ENCODE data around the gene PTH1R.
"Not testable (repeated sequence)": the region's sequence is repeated elsewhere in the genome, so short reads cannot be mapped to it uniquely, and the experiment has no call there.

The PTH1R gene

GRCh38 chr3:46910166-46910760, 32.7 kb downstream of the PTH1R start:
- H3K27ac ChIP-seq (ENCODE audit: low read length) = no peak overlapping the region
- no CpG with 5 or more reads among the region's 6 CpGs for WGBS (ENCODE audit: insufficient coverage, insufficient read length)
- no peaks in the 10 kb centered on the region for H3K27me3 ChIP-seq (ENCODE audit: control insufficient read depth, insufficient read depth, low read length)
- H3K4me1 ChIP-seq (ENCODE audit: control insufficient read depth, insufficient read depth, low read length) = peaks cover 2% of the 10 kb centered on the region; the same call in 1 of the 2 replicates
- no peaks in the 10 kb centered on the region for H3K9me3 ChIP-seq (ENCODE audit: control insufficient read depth, insufficient read depth, low read length)
- no peak overlapping the region for H3K4me3 ChIP-seq (ENCODE audit: low read length)
- no peaks in the 10 kb centered on the region for H3K36me3 ChIP-seq (ENCODE audit: control insufficient read depth, insufficient read depth, low read length)
- DNase-seq (ENCODE audit: low read depth, low spot score) = no peak

GRCh38 chr3:46910914-46911313, 33.4 kb downstream of the PTH1R start:
- WGBS (ENCODE audit: insufficient coverage, insufficient read length) = no CpG with 5 or more reads among the region's 10 CpGs
- H3K4me3 ChIP-seq (ENCODE audit: low read length) = not testable (repeated sequence)

GRCh38 chr3:46912986-46913385, 35.5 kb downstream of the PTH1R start:
- DNase-seq (ENCODE audit: low read depth, low spot score) = no peak
- WGBS (ENCODE audit: insufficient coverage, insufficient read length) = no CpG with 5 or more reads among the region's 3 CpGs
- H3K27ac ChIP-seq (ENCODE audit: low read length) = no peak overlapping the region
- no peak overlapping the region for H3K4me3 ChIP-seq (ENCODE audit: low read length)
- peaks cover 2% of the 10 kb centered on the region; the same call in 1 of the 2 replicates for H3K4me1 ChIP-seq (ENCODE audit: control insufficient read depth, insufficient read depth, low read length)
- no peaks in the 10 kb centered on the region for H3K36me3 ChIP-seq (ENCODE audit: control insufficient read depth, insufficient read depth, low read length)
- no peaks in the 10 kb centered on the region for H3K27me3 ChIP-seq (ENCODE audit: control insufficient read depth, insufficient read depth, low read length)
- no peaks in the 10 kb centered on the region for H3K9me3 ChIP-seq (ENCODE audit: control insufficient read depth, insufficient read depth, low read length)

More at GRCh38 chr3:46910914-46911313, 33.4 kb downstream of the PTH1R start:
- H3K36me3 ChIP-seq (ENCODE audit: control insufficient read depth, insufficient read depth, low read length); H3K9me3 ChIP-seq (ENCODE audit: control insufficient read depth, insufficient read depth, low read length); H3K27ac ChIP-seq (ENCODE audit: low read length); H3K27me3 ChIP-seq (ENCODE audit: control insufficient read depth, insufficient read depth, low read length); DNase-seq (ENCODE audit: low read depth, low spot score); H3K4me1 ChIP-seq (ENCODE audit: control insufficient read depth, insufficient read depth, low read length): not testable (repeated sequence)

GRCh38 chr3:46913644-46914043, 36.1 kb downstream of the PTH1R start:
- Histone ChIP-seq H3K4me1 (ENCODE audit: control insufficient read depth, insufficient read depth, low read length) (peaks cover 2% of the 10 kb centered on the region; the same call in 1 of the 2 replicates), H3K9me3 (ENCODE audit: control insufficient read depth, insufficient read depth, low read length) (no peaks in the 10 kb centered on the region), H3K27me3 (ENCODE audit: control insufficient read depth, insufficient read depth, low read length) (no peaks in the 10 kb centered on the region), H3K27ac (ENCODE audit: low read length) (no peak overlapping the region), H3K36me3 (ENCODE audit: control insufficient read depth, insufficient read depth, low read length) (peaks cover 2% of the 10 kb centered on the region; the same call in 1 of the 2 replicates), H3K4me3 (ENCODE audit: low read length) (no peak overlapping the region)
- no peak for DNase-seq (ENCODE audit: low read depth, low spot score)
- no CpG with 5 or more reads among the region's 8 CpGs for WGBS (ENCODE audit: insufficient coverage, insufficient read length)

GRCh38 chr3:46914849-46915248, 37.3 kb downstream of the PTH1R start:
- no peak overlapping the region for H3K4me3 ChIP-seq (ENCODE audit: low read length)
- no peaks in the 10 kb centered on the region for H3K27me3 ChIP-seq (ENCODE audit: control insufficient read depth, insufficient read depth, low read length)
- H3K4me1 ChIP-seq (ENCODE audit: control insufficient read depth, insufficient read depth, low read length) = no peaks in the 10 kb centered on the region
- no peak for DNase-seq (ENCODE audit: low read depth, low spot score)
- H3K9me3 ChIP-seq (ENCODE audit: control insufficient read depth, insufficient read depth, low read length) = no peaks in the 10 kb centered on the region
- H3K36me3 ChIP-seq (ENCODE audit: control insufficient read depth, insufficient read depth, low read length) = peaks cover 3% of the 10 kb centered on the region; the same call in 1 of the 2 replicates
- H3K27ac ChIP-seq (ENCODE audit: low read length) = no peak overlapping the region
- no CpG with 5 or more reads among the region's 7 CpGs for WGBS (ENCODE audit: insufficient coverage, insufficient read length)

- Histone ChIP-seq H3K36me3 (ENCODE audit: control insufficient read depth, insufficient read depth, low read length) (peaks cover 5% of the 10 kb centered on the region), H3K27ac (ENCODE audit: low read length) (no peak overlapping the region), H3K9me3 (ENCODE audit: control insufficient read depth, insufficient read depth, low read length) (no peaks in the 10 kb centered on the region), H3K27me3 (ENCODE audit: control insufficient read depth, insufficient read depth, low read length) (no peaks in the 10 kb centered on the region), H3K4me3 (ENCODE audit: low read length) (no peak overlapping the region), H3K4me1 (ENCODE audit: control insufficient read depth, insufficient read depth, low read length) (no peaks in the 10 kb centered on the region)
- WGBS (ENCODE audit: insufficient coverage, insufficient read length) = no CpG with 5 or more reads among the region's 8 CpGs
- DNase-seq (ENCODE audit: low read depth, low spot score) = no peak
These were observed 37.8 kb downstream of the PTH1R start for GRCh38 chr3:46915297-46915822.

- Histone ChIP-seq H3K27ac (ENCODE audit: low read length) (no peak overlapping the region), H3K9me3 (ENCODE audit: control insufficient read depth, insufficient read depth, low read length) (no peaks in the 10 kb centered on the region), H3K27me3 (ENCODE audit: control insufficient read depth, insufficient read depth, low read length) (no peaks in the 10 kb centered on the region), H3K4me3 (ENCODE audit: low read length) (no peak overlapping the region), H3K36me3 (ENCODE audit: control insufficient read depth, insufficient read depth, low read length) (peaks cover 13% of the 10 kb centered on the region), H3K4me1 (ENCODE audit: control insufficient read depth, insufficient read depth, low read length) (no peaks in the 10 kb centered on the region)
- DNase-seq (ENCODE audit: low read depth, low spot score) = no peak
- no CpG with 5 or more reads among the region's 1 CpG for WGBS (ENCODE audit: insufficient coverage, insufficient read length)
These were observed 38.8 kb downstream of the PTH1R start for GRCh38 chr3:46916278-46916677.

GRCh38 chr3:46916799-46917198, 39.3 kb downstream of the PTH1R start:
- Histone ChIP-seq H3K27me3 (ENCODE audit: control insufficient read depth, insufficient read depth, low read length) (no peaks in the 10 kb centered on the region), H3K36me3 (ENCODE audit: control insufficient read depth, insufficient read depth, low read length) (peaks cover 16% of the 10 kb centered on the region), H3K4me1 (ENCODE audit: control insufficient read depth, insufficient read depth, low read length) (no peaks in the 10 kb centered on the region), H3K4me3 (ENCODE audit: low read length) (no peak overlapping the region), H3K27ac (ENCODE audit: low read length) (no peak overlapping the region), H3K9me3 (ENCODE audit: control insufficient read depth, insufficient read depth, low read length) (no peaks in the 10 kb centered on the region)
- no CpG with 5 or more reads among the region's 3 CpGs for WGBS (ENCODE audit: insufficient coverage, insufficient read length)
- DNase-seq (ENCODE audit: low read depth, low spot score) = no peak

GRCh38 chr3:46917257-46917656, 39.7 kb downstream of the PTH1R start:
- no peak overlapping the region for H3K27ac ChIP-seq (ENCODE audit: low read length)
- H3K27me3 ChIP-seq (ENCODE audit: control insufficient read depth, insufficient read depth, low read length) = no peaks in the 10 kb centered on the region
- no CpG with 5 or more reads among the region's 3 CpGs for WGBS (ENCODE audit: insufficient coverage, insufficient read length)
- H3K4me3 ChIP-seq (ENCODE audit: low read length) = no peak overlapping the region
- no peaks in the 10 kb centered on the region for H3K4me1 ChIP-seq (ENCODE audit: control insufficient read depth, insufficient read depth, low read length)
- no peaks in the 10 kb centered on the region for H3K9me3 ChIP-seq (ENCODE audit: control insufficient read depth, insufficient read depth, low read length)
- H3K36me3 ChIP-seq (ENCODE audit: control insufficient read depth, insufficient read depth, low read length) = peaks cover 21% of the 10 kb centered on the region
- no peak for DNase-seq (ENCODE audit: low read depth, low spot score)

- Histone ChIP-seq H3K9me3 (ENCODE audit: control insufficient read depth, insufficient read depth, low read length) (no peaks in the 10 kb centered on the region), H3K27me3 (ENCODE audit: control insufficient read depth, insufficient read depth, low read length) (no peaks in the 10 kb centered on the region), H3K4me1 (ENCODE audit: control insufficient read depth, insufficient read depth, low read length) (no peaks in the 10 kb centered on the region), H3K27ac (ENCODE audit: low read length) (no peak overlapping the region), H3K36me3 (ENCODE audit: control insufficient read depth, insufficient read depth, low read length) (peaks cover 22% of the 10 kb centered on the region), H3K4me3 (ENCODE audit: low read length) (no peak overlapping the region)
- WGBS (ENCODE audit: insufficient coverage, insufficient read length) = no CpG with 5 or more reads among the region's 1 CpG
- no peak for DNase-seq (ENCODE audit: low read depth, low spot score)
These were observed 40.7 kb downstream of the PTH1R start for GRCh38 chr3:46918202-46918601.

GRCh38 chr3:46918634-46919033, 41.1 kb downstream of the PTH1R start:
- WGBS (ENCODE audit: insufficient coverage, insufficient read length) = no CpG with 5 or more reads among the region's 4 CpGs
- no peaks in the 10 kb centered on the region for H3K4me1 ChIP-seq (ENCODE audit: control insufficient read depth, insufficient read depth, low read length)
- DNase-seq (ENCODE audit: low read depth, low spot score) = no peak
- no peaks in the 10 kb centered on the region for H3K9me3 ChIP-seq (ENCODE audit: control insufficient read depth, insufficient read depth, low read length)
- H3K27me3 ChIP-seq (ENCODE audit: control insufficient read depth, insufficient read depth, low read length) = no peaks in the 10 kb centered on the region
- H3K27ac ChIP-seq (ENCODE audit: low read length) = no peak overlapping the region
- H3K4me3 ChIP-seq (ENCODE audit: low read length) = no peak overlapping the region
- H3K36me3 ChIP-seq (ENCODE audit: control insufficient read depth, insufficient read depth, low read length) = peaks cover 22% of the 10 kb centered on the region
